HAP-1 (cell line): ENCODE data around the gene EBLN2.

Source experiments
- DNase-seq, 2 experiments: peaks; one replicate each; pipeline ENCODE4 v3.0.0-alpha.2; 2016 to 2020; ENCODE audit warnings: low spot score in 2 of 2
- H3K27me3 ChIP-seq: fragments of 250-450 bp; sonication (Bioruptor Pico); 2 replicates; pipeline ENCODE4 v1.5.1; 2020; ENCODE audit warnings: low read depth, mild to moderate bottlenecking, moderate library complexity
- H3K36me3 ChIP-seq: fragments of 250-450 bp; sonication (Bioruptor Pico); replicated peaks from 2 replicates; pipeline ENCODE4 v1.5.1; 2020; ENCODE audit warnings: mild to moderate bottlenecking
- H3K4me1 ChIP-seq: fragments of 250-450 bp; sonication (Bioruptor Pico); 2 replicates; pipeline ENCODE4 v1.5.1; 2020; ENCODE audit warnings: mild to moderate bottlenecking
- H3K4me3 ChIP-seq: fragments of 250-450 bp; sonication (Bioruptor Pico); 2 replicates; pipeline ENCODE4 v1.5.1; 2020; ENCODE audit warnings: mild to moderate bottlenecking, moderate library complexity
- H3K9me3 ChIP-seq: fragments of 250-450 bp; sonication (Bioruptor Pico); 2 replicates; pipeline ENCODE4 v1.5.1; 2020; ENCODE audit warnings: mild to moderate bottlenecking, moderate library complexity
- in situ Hi-C: fragments of 300-500 bp; cut with MboI; formaldehyde crosslinking; loops from 3 replicates; pipeline ENCODE4 v1.14.3; 2020; ENCODE audit warnings: low sequenced_read_pairs, inconsistent platforms, mixed read lengths

Gene EBLN2

DNA sequence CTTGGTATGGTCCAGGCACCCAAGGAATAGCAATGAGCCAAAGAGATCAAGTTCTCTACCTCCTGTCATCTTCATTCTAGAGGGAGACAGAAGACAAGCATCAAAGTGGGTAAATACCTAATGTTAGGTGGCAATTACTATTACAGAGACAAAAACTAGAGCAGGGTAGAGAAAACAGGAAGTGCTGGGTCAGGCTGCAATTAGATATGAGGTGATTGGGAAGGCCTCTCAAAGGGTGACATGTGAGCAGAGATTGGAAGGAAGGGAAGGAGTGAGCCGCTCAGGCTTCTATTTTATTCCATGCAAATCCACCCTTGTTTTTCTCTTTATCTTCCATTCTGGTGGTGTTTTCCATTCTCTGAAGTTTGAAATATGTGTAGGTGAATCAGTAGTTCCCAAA, 37.4 kb downstream of the EBLN2 start:
- DNase-seq: no peak
- Histone ChIP-seq H3K4me1 (no peaks in the 10 kb centered on the region), H3K36me3 (no peaks in the 10 kb centered on the region), H3K4me3 (no peak overlapping the region), H3K9me3 (no peaks in the 10 kb centered on the region), H3K27me3 (no peaks in the 10 kb centered on the region)
- in situ Hi-C loops: loop anchor here (5.0 to 25.0 kb wide), 4 partner anchors 336 to 1387 kb away; no protein-coding TSS in a partner anchor

DNA sequence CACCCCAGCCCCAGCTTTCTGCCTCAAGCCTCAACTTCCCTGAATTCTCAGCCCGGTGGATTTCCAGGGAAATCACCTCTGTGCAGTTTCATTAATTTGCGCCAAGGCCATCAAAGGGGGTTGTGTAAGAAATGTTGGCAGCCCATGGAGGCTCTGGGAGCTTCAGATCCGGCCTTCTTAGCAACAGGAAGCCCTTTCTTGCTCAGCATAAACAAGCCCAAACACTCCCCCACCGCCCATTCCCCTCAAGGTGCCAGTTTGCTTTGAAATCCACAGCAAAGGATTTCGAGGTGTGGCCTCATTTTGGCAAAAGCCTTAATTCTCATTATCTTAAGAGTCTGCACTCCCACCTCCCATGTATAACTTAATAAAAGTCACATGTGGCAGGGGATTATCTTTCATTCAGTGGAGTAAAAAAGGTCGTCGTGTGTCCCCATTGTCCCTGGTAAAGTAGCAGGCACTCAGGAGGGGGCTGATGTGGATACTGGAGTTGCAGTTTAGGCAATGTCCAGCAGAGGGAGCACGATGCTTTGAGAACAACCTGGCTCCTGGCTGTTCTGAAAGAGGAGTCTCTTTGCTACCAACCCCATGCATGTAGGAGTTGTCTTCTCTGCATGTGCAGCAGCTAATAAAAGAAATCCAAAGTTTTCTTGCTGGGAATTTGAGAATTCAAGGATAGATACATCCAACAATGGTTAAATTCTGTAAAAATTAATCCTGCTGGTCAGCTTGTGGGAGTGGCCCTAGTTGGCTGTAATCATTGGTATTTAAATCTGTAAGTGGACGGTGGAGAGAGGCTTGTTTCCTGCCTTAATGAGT, 39.5 kb downstream of the EBLN2 start:
- Histone ChIP-seq H3K4me1 (no peaks in the 10 kb centered on the region), H3K9me3 (no peaks in the 10 kb centered on the region), H3K36me3 (no peaks in the 10 kb centered on the region), H3K4me3 (no peak overlapping the region), H3K27me3 (no peaks in the 10 kb centered on the region)
- in situ Hi-C loops: loop anchor here (25.0 kb wide), 1 partner anchor 736 kb away; no protein-coding TSS in a partner anchor
- DNase-seq: peak; percentile 76 to 93

- Histone ChIP-seq H3K4me1 (no peaks in the 10 kb centered on the region), H3K9me3 (no peaks in the 10 kb centered on the region), H3K36me3 (no peaks in the 10 kb centered on the region), H3K4me3 (no peak overlapping the region), H3K27me3 (no peaks in the 10 kb centered on the region)
- no peak for DNase-seq
- in situ Hi-C loops: loop anchor here (25.0 kb wide), 1 partner anchor 735 kb away; no protein-coding TSS in a partner anchor
Observed at GRCh38 chr3:73101881-73102280, 40.4 kb downstream of the EBLN2 start.

- in situ Hi-C loops: loop anchor here (25.0 kb wide), 1 partner anchor 730 kb away; no protein-coding TSS in a partner anchor
- Histone ChIP-seq H3K9me3 (no peaks in the 10 kb centered on the region), H3K27me3 (no peaks in the 10 kb centered on the region), H3K36me3 (no peaks in the 10 kb centered on the region), H3K4me3 (no peak overlapping the region), H3K4me1 (peaks cover 6% of the 10 kb centered on the region)
- peak in 1 of 2 experiments; percentile 22 for DNase-seq
Observed at GRCh38 chr3:73107215-73107614, 45.8 kb downstream of the EBLN2 start.

DNA sequence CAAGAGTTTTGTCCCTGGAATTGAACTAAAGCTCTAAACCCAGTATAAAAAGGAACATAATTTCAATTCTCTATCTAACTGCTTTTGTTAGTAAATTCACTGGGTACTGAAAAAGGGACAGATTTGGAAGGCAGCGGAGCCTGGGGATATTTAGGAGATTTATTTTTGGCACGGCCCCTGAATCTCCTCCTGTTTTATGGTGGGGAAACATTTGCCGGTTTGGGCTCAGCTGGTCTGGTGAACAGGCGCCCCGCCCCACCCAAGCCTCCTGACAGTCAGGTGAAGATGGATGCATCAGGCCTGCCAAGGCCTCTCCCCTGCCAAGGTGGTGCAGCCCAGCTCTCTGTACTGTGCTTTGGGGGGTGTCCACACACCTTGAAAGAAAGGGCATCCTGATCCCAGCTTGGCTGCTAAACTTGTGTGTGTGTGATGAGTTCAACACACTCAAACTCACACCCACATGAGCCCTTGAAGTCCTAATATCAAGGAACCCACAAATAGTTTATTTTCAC, 46.3 kb downstream of the EBLN2 start:
- Histone ChIP-seq H3K9me3 (no peaks in the 10 kb centered on the region), H3K4me3 (no peak overlapping the region), H3K27me3 (no peaks in the 10 kb centered on the region), H3K4me1 (peaks cover 6% of the 10 kb centered on the region), H3K36me3 (no peaks in the 10 kb centered on the region)
- in situ Hi-C loops: loop anchor here (25.0 kb wide), 1 partner anchor 730 kb away; no protein-coding TSS in a partner anchor
- no peak for DNase-seq

DNA sequence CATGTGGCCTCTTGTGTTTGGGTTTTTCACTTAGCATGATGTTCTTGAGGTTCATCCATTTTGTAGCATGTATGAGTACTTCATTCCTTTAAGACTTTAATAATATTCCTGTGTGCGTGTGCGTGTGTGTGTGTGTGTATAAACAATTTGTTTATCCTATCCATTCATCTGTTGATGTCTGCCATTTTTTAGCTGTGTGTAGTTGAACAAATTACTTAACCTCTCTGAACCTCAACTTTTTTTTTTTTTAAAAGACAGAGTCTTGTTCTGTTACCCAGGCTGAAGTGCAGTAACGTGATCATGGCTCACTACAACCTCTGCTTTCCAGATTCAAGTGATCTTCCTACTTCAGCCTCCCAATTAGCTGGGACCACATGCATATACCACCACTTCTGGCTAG, 47.3 kb downstream of the EBLN2 start:
- Histone ChIP-seq H3K9me3 (no peaks in the 10 kb centered on the region), H3K27me3 (no peaks in the 10 kb centered on the region), H3K36me3 (no peaks in the 10 kb centered on the region), H3K4me3 (no peak overlapping the region), H3K4me1 (peaks cover 6% of the 10 kb centered on the region)
- in situ Hi-C loops: loop anchor here (25.0 kb wide), 1 partner anchor 729 kb away; no protein-coding TSS in a partner anchor
- DNase-seq: no peak

DNA sequence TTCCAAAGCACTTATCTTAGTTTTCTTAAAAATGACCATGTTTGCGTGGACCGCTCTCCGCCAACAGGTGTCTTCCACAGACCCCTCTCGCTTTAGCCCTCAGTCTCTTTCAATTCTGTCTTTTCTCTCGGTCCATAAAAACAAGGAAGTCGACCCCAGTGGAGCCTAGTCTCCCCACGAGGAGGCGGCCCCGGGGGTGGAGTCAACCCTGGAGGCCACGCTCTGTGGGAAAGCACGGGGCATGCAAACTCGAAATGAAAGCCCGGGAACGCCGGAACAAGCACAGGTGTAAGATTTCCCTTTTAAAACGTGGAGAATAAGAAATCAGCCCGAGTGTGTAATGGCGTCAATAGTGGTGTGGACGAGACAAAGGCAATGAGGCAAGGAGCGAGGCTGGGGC, 49.1 kb downstream of the EBLN2 start:
- H3K36me3 ChIP-seq: no peaks in the 10 kb centered on the region
- no peak overlapping the region for H3K4me3 ChIP-seq
- H3K27me3 ChIP-seq: no peaks in the 10 kb centered on the region
- DNase-seq: no peak
- peaks cover 6% of the 10 kb centered on the region for H3K4me1 ChIP-seq
- no peaks in the 10 kb centered on the region for H3K9me3 ChIP-seq
- in situ Hi-C loops: loop anchor here (25.0 kb wide), 1 partner anchor 727 kb away; no protein-coding TSS in a partner anchor
